PC-9 (cell line): Measurements from ENCODE around the gene NCS1.

Source experiments
- EZH2 ChIP-seq: fragments of 200-600 bp; sonication (generic); IDR thresholded peaks from 2 replicates; pipeline ENCODE4 v1.8.0; 2017; ENCODE audit warnings: antibody characterized with exemption, low read depth
- TF ChIP-seq, protein P1 (sequence below): fragments of 200-600 bp; sonication (generic); conservative IDR thresholded peaks from 2 replicates; pipeline ENCODE4 v1.6.1; 2017; ENCODE audit warnings: mixed run types, antibody characterized with exemption, mild to moderate bottlenecking, moderate library complexity

DNA sequence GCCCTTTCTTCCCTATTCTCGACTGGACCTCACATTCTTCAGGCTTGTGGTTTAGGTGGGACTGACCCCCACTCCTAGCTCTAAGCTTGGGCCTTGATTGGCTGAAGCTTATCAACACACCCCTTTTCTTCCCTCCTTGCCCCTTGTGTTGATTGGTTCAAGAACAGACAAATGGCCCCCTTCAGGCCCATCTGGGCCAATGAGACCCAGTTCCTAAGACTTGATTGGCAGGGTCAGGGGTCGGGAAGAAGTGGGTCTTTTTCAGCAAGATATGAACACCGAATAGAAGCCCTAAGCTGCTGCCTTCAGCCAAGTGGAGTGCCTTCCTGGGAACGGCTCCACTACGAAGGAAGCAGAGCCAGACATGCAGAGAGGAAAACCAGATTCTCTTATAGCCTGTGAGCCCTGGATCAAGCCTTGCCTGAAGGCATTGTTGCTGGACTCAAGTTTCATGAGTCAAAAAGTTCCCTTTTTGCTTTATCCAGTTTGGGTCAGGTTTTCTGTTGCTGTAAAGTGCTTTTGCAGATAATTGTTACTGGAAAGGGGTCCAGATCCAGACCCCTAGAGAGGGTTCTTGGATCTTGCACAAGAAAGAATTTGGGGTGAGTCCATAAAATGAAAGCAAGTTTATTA is 22.4 kb upstream of the NCS1 start:
- TF ChIP-seq, protein P1, sequence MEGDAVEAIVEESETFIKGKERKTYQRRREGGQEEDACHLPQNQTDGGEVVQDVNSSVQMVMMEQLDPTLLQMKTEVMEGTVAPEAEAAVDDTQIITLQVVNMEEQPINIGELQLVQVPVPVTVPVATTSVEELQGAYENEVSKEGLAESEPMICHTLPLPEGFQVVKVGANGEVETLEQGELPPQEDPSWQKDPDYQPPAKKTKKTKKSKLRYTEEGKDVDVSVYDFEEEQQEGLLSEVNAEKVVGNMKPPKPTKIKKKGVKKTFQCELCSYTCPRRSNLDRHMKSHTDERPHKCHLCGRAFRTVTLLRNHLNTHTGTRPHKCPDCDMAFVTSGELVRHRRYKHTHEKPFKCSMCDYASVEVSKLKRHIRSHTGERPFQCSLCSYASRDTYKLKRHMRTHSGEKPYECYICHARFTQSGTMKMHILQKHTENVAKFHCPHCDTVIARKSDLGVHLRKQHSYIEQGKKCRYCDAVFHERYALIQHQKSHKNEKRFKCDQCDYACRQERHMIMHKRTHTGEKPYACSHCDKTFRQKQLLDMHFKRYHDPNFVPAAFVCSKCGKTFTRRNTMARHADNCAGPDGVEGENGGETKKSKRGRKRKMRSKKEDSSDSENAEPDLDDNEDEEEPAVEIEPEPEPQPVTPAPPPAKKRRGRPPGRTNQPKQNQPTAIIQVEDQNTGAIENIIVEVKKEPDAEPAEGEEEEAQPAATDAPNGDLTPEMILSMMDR: no peak
- no peak for TF ChIP-seq EZH2
